HCT116 (cell line): ENCODE results near the gene ZNF346.

Source experiments
- TCF7L2 ChIP-seq: IDR thresholded peaks from 2 replicates; pipeline ENCODE4 v1.7.0; 2011; ENCODE audit warnings: borderline replicate concordance, inconsistent platforms; ENCODE audit not compliant: insufficient read depth, insufficient read length; ENCODE audit errors: extremely low read depth
- TF ChIP-seq, protein P1 (sequence below), 3 experiments: fragments of 200-600 bp in 1 of 3; sonication (generic) in 1 of 3; IDR thresholded peaks in 2 of 3; conservative IDR thresholded peaks in 1 of 3; 2 replicates each; pipeline ENCODE4 v1.5.1; 2012 to 2017; ENCODE audit warnings: low read depth in 2 of 3, low read length in 2 of 3, antibody characterized with exemption in 1 of 3, borderline replicate concordance in 1 of 3, control low read depth in 1 of 3, mild to moderate bottlenecking in 1 of 3, mixed read lengths in 1 of 3, mixed run types in 1 of 3, moderate library complexity in 1 of 3; ENCODE audit not compliant: insufficient read depth in 1 of 3

DNA sequence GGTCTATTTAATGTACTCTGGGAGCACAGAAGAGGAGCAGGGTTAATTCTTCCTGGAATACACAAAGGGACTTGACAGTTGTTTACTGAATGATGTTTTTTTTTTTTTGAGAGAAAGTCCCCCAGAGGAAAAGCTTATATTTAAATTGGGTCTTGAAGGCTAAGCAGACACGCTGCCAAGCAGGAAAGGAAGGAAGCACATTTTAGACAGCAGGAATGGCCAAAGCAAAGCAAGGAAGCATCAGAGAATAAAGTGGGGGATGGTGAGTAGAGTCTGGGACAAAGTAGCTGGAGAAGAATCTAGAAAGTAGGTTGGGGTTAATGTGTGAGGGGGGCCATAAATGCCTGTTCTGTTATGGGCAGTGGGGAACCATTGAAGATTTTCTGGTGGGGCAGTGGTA lies 21.5 kb downstream of the ZNF346 start:
- no peak for TF ChIP-seq TCF7L2
- TF ChIP-seq, protein P1, sequence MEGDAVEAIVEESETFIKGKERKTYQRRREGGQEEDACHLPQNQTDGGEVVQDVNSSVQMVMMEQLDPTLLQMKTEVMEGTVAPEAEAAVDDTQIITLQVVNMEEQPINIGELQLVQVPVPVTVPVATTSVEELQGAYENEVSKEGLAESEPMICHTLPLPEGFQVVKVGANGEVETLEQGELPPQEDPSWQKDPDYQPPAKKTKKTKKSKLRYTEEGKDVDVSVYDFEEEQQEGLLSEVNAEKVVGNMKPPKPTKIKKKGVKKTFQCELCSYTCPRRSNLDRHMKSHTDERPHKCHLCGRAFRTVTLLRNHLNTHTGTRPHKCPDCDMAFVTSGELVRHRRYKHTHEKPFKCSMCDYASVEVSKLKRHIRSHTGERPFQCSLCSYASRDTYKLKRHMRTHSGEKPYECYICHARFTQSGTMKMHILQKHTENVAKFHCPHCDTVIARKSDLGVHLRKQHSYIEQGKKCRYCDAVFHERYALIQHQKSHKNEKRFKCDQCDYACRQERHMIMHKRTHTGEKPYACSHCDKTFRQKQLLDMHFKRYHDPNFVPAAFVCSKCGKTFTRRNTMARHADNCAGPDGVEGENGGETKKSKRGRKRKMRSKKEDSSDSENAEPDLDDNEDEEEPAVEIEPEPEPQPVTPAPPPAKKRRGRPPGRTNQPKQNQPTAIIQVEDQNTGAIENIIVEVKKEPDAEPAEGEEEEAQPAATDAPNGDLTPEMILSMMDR (IDR thresholded peaks at IDR 0.05 in 2 of 3, conservative IDR thresholded peaks at IDR 0.05 in 1 of 3; ENCODE audit: borderline replicate concordance in 1 of 3, insufficient read depth in 1 of 3, low read depth in 2 of 3, low read length in 2 of 3) = no peak
